Vagina (tissue), 2 donors: ENCODE measurements around the gene ZNF592.

ENCODE experiments used
- POLR2A ChIP-seq, 2 donors: fragments of 450-650 bp; IDR thresholded peaks; one replicate each; pipeline ENCODE4 v1.6.1; 2017; ENCODE audit warnings: antibody characterized with exemption in 2 of 2, mild to moderate bottlenecking in 2 of 2, moderate library complexity in 2 of 2
- TF ChIP-seq, protein P1 (sequence below), 3 experiments: fragments of 450-650 bp in 2 of 3; fragments of 200-600 bp in 1 of 3; sonication (generic) in 1 of 3; IDR thresholded peaks; one replicate each; pipeline ENCODE4 v1.5.1; 2017 to 2019; ENCODE audit warnings: antibody characterized with exemption in 3 of 3, mild to moderate bottlenecking in 2 of 3, moderate library complexity in 2 of 3

DNA sequence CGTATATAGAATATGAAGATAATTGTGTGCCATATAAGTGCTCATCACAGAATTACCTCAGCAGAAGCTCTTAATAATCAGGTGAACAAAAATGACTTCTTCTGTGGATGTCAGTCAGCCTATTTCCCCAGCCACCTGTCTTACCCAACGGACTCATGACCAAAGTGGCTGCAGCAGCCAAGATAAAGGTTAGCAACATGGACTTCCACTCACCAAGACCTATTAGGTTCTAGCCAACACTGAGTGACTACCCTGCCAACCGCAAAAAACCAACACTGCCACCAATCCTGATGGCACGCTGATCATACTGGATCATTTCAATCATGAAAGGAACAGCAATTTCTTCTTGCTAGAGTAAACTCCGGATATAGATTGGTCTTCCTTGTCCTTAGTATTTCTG lies 44.6 kb upstream of the ZNF592 start:
- TF ChIP-seq, protein P1, sequence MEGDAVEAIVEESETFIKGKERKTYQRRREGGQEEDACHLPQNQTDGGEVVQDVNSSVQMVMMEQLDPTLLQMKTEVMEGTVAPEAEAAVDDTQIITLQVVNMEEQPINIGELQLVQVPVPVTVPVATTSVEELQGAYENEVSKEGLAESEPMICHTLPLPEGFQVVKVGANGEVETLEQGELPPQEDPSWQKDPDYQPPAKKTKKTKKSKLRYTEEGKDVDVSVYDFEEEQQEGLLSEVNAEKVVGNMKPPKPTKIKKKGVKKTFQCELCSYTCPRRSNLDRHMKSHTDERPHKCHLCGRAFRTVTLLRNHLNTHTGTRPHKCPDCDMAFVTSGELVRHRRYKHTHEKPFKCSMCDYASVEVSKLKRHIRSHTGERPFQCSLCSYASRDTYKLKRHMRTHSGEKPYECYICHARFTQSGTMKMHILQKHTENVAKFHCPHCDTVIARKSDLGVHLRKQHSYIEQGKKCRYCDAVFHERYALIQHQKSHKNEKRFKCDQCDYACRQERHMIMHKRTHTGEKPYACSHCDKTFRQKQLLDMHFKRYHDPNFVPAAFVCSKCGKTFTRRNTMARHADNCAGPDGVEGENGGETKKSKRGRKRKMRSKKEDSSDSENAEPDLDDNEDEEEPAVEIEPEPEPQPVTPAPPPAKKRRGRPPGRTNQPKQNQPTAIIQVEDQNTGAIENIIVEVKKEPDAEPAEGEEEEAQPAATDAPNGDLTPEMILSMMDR (IDR thresholded peaks at IDR 0.05): no peak
- no peak for TF ChIP-seq POLR2A (IDR thresholded peaks at IDR 0.05)
